MV-4-11 (cell line): ENCODE results near the gene CEP162.
"Not testable (repeated sequence)": the region's sequence is repeated elsewhere in the genome, so short reads cannot be mapped to it uniquely, and the experiment has no call there.

Experiments used
- DNase-seq: peaks from one replicate; lab custom pipeline; 2025; lab: John Stamatoyannopoulos, UW

Gene CEP162

GRCh38 chr6:84227434-84228197 lies at the start of gene CEP162:
TSS of gene CEP162 (minus strand) at chr6:84227643. CDS start at chr6:84226393, 1,250 bp downstream.
- peak; percentile 82 for DNase-seq

GRCh38 chr6:84274856-84275255 lies 47.4 kb upstream of the CEP162 start:
- DNase-seq, result no peak

GRCh38 chr6:84273048-84273809 lies 45.8 kb upstream of the CEP162 start:
- no peak for DNase-seq

GRCh38 chr6:84272298-84272697 lies 44.9 kb upstream of the CEP162 start:
- no peak for DNase-seq

GRCh38 chr6:84271061-84271716 lies 43.7 kb upstream of the CEP162 start:
- no peak for DNase-seq

- DNase-seq, result no peak
Measured at GRCh38 chr6:84269947-84270733, 42.7 kb upstream of the CEP162 start.

- no peak for DNase-seq
Measured at GRCh38 chr6:84268781-84269180, 41.3 kb upstream of the CEP162 start.

- no peak for DNase-seq
Measured at GRCh38 chr6:84263557-84263956, 36.1 kb upstream of the CEP162 start.

GRCh38 chr6:84260926-84261325 lies 33.5 kb upstream of the CEP162 start:
- no peak for DNase-seq

- DNase-seq, result no peak
Measured at GRCh38 chr6:84260196-84260595, 32.8 kb upstream of the CEP162 start.

- DNase-seq, result no peak
Measured at GRCh38 chr6:84258866-84259265, 31.4 kb upstream of the CEP162 start.

GRCh38 chr6:84258268-84258667 lies 30.8 kb upstream of the CEP162 start:
- no peak for DNase-seq

GRCh38 chr6:84255641-84256040 lies 28.2 kb upstream of the CEP162 start:
- DNase-seq, result no peak

GRCh38 chr6:84253380-84253779 lies 25.9 kb upstream of the CEP162 start:
- DNase-seq, result no peak

- DNase-seq, result no peak
Measured at GRCh38 chr6:84251891-84252539, 24.6 kb upstream of the CEP162 start.

GRCh38 chr6:84249724-84250123 lies 22.3 kb upstream of the CEP162 start:
- peak; percentile 67 for DNase-seq

- DNase-seq, result not testable (repeated sequence)
Measured at GRCh38 chr6:84244416-84245081, 17.1 kb upstream of the CEP162 start.

GRCh38 chr6:84243240-84243639 lies 15.8 kb upstream of the CEP162 start:
- DNase-seq, result no peak

GRCh38 chr6:84242265-84242664 lies 14.8 kb upstream of the CEP162 start:
- no peak for DNase-seq

GRCh38 chr6:84228198-84228543 lies 728 bp upstream of the CEP162 start:
- no peak for DNase-seq

- DNase-seq, result no peak
Measured at GRCh38 chr6:84227044-84227433, 404 bp downstream of the CEP162 start.
